Lung (tissue), 12 donors: ENCODE measurements around the gene ANKRD52. TPM values are rescaled to one million over a fixed set of nuclear protein-coding genes. Genes with fewer than 3 reads are reported as not detected.

Experiments used
- ATAC-seq: fragments of 200-7000 bp; cut with Tn5 transposase; one replicate; pipeline ENCODE4 v1.9.1; 2020; ENCODE audit warnings: moderate number of reproducible peaks; ENCODE audit not compliant: insufficient read depth, low FRiP score
- DNase-seq, 3 donors: peaks; one replicate each; pipeline ENCODE4 v3.0.0-alpha.2; 2013 to 2017
- H3K27ac ChIP-seq, 2 donors: one replicate each; pipeline ENCODE4 v1.5.1; 2013; ENCODE audit warnings: mild to moderate bottlenecking in 2 of 2, moderate library complexity in 2 of 2, control low read depth in 1 of 2, inconsistent platforms in 1 of 2, low read depth in 1 of 2, low read length in 1 of 2
- H3K27me3 ChIP-seq, 3 donors: one replicate each; pipeline ENCODE4 v1.5.1; 2013; ENCODE audit warnings: low read length in 2 of 3; ENCODE audit not compliant: control insufficient read depth in 3 of 3, insufficient read depth in 3 of 3
- H3K36me3 ChIP-seq, 4 donors: one replicate each; pipeline ENCODE4 v1.5.1; 2013; ENCODE audit warnings: low read length in 4 of 4, mild to moderate bottlenecking in 1 of 4, moderate library complexity in 1 of 4; ENCODE audit not compliant: control insufficient read depth in 4 of 4, insufficient read depth in 4 of 4
- H3K4me1 ChIP-seq, 5 donors: one replicate each; pipeline ENCODE4 v1.5.1; 2013; ENCODE audit warnings: low read length in 5 of 5, mild to moderate bottlenecking in 2 of 5, moderate library complexity in 1 of 5; ENCODE audit not compliant: control insufficient read depth in 5 of 5, insufficient read depth in 5 of 5
- H3K4me3 ChIP-seq: one replicate; pipeline ENCODE4 v1.5.1; 2013; ENCODE audit warnings: mild to moderate bottlenecking, control low read depth, moderate library complexity
- H3K9ac ChIP-seq, 2 donors: one replicate each; pipeline ENCODE4 v1.5.1; 2013; ENCODE audit warnings: low read length in 2 of 2, control low read depth in 1 of 2; ENCODE audit not compliant: insufficient read depth in 1 of 2
- H3K9me3 ChIP-seq, 4 donors: one replicate each; pipeline ENCODE4 v1.5.1; 2013; ENCODE audit warnings: low read length in 3 of 4, mild to moderate bottlenecking in 1 of 4, moderate library complexity in 1 of 4; ENCODE audit not compliant: control insufficient read depth in 4 of 4, insufficient read depth in 3 of 4
- WGBS, 2 donors: extraction: QIAGEN DNeasy Blood & Tissue Kit; methylation state at CpG; one replicate each; pipeline ENCODE4 v1.1.7; 2013; 5-methylcytosine and 5-hydroxymethylcytosine counted together
- polyA plus RNA-seq, 2 donors: library from polyadenylated mRNA; stranded (reverse); fragments of 200-250 nt; gene quantifications; one replicate each; pipeline ENCODE4 v1.2.1, GENCODE V29; 2013
- total RNA-seq, 2 donors: library from RNA; depleted of rRNA in 1 of 2; stranded (reverse); fragments of >200 nt in 1 of 2; gene quantifications; one replicate each; pipeline ENCODE4 v1.2.1, GENCODE V29; 2014 to 2021
- TF ChIP-seq, protein P1 (sequence below): IDR thresholded peaks from 2 replicates; pipeline ENCODE4 v1.5.1; 2012; ENCODE audit warnings: mild to moderate bottlenecking; ENCODE audit errors: control extremely low read depth, extremely low read depth
- donor health status: control.
- donor health status: control.
- donor health status: Bipolar disorder and iron deficiency.
- donor health status: healthy.
- donor health status: DM: yes; HTN: yes; CAD: no.

The ANKRD52 gene
- total and polyA plus RNA-seq, 4 donors, result 9.2 to 38.1 (median 17.9) TPM

DNA sequence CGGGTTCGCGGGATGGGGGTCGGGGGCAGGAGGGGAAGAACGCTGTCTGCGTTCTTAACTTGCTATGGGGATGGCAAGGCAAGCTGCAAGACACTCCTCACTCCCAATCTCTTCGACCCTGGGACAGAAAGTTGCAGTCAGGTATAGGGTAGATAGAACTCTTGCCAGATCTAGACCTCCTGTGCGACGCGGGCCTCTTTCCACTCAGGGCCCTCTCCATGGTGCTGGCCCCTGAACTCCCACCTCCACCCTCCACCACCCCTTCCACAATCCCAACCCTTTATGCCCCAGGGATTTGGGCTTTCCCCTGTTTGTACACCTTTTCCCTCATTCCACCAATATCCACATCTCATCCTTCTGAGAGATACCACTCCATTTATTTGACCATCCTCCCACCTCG is 33.2 kb downstream of the ANKRD52 start:
- H3K9me3 ChIP-seq, result no peaks in the 10 kb centered on the region
- ATAC-seq, result no peak
- H3K4me1 ChIP-seq, result peaks cover 4 to 31% (median 13%) of the 10 kb centered on the region in 5 donors
- H3K36me3 ChIP-seq, result peaks cover 0 to 3% (median 0%) of the 10 kb centered on the region in 4 donors
- H3K4me3 ChIP-seq, result peak overlapping the region; percentile 66
- no peak overlapping the region for H3K27ac ChIP-seq
- no peak overlapping the region for H3K9ac ChIP-seq
- H3K27me3 ChIP-seq, result no peaks in the 10 kb centered on the region
- TF ChIP-seq, protein P1, sequence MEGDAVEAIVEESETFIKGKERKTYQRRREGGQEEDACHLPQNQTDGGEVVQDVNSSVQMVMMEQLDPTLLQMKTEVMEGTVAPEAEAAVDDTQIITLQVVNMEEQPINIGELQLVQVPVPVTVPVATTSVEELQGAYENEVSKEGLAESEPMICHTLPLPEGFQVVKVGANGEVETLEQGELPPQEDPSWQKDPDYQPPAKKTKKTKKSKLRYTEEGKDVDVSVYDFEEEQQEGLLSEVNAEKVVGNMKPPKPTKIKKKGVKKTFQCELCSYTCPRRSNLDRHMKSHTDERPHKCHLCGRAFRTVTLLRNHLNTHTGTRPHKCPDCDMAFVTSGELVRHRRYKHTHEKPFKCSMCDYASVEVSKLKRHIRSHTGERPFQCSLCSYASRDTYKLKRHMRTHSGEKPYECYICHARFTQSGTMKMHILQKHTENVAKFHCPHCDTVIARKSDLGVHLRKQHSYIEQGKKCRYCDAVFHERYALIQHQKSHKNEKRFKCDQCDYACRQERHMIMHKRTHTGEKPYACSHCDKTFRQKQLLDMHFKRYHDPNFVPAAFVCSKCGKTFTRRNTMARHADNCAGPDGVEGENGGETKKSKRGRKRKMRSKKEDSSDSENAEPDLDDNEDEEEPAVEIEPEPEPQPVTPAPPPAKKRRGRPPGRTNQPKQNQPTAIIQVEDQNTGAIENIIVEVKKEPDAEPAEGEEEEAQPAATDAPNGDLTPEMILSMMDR, result no peak
- 66 to 81% methylated on average over 10 to 11 of the region's 11 CpGs for WGBS, 2 donors
- DNase-seq, result no peak

DNA sequence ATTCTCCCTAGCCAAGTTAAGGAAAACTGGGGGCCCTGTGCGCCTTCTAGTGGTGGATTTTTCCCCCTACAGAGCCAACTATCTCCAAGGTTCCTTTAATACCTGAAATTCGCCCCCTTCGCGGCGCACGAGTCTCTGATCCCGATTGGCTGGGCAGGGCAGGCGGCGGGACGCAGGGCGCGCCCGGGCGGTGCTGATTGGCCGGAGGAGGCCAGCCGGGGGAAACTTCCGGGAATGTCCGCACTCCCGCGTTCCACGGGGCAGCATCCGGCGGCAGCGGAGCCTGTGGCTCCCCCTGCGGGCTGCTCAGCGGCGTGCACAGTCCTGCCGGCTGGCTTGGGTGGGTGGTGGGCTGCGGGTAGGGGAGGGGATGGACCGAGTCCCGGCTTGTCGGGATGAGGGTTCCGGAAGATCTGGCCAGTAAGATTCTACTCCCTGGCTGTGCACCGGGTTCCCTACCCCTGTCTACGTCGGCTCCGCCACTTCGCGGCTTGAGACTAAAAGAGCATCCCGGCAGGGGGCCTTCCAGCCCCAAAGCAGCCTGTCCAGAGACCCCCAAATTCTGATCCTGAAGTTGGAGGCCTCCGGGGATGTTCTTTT is 34.0 kb downstream of the ANKRD52 start, which contains the start of gene NABP2:
Gene NABP2, plus strand, starts transcription at position 241 of the 600 bp plus-strand sequence. CDS start 515 bp downstream, outside the sequence.
- Histone ChIP-seq H3K9me3 (no peaks in the 10 kb centered on the region), H3K9ac (peak within 1 kb of the TSS; percentile 73 to 85), H3K27me3 (no peaks in the 10 kb centered on the region), H3K4me3 (peak within 1 kb of the TSS; percentile 66), H3K27ac (peak within 1 kb of the TSS; percentile 57 to 85), H3K4me1 (peaks cover 4 to 31% (median 13%) of the 10 kb centered on the region in 5 donors), H3K36me3 (peaks cover 0 to 3% (median 0%) of the 10 kb centered on the region in 4 donors)
- WGBS, 2 donors, result 0 to 1% methylated on average over 41 of the region's 41 CpGs
- DNase-seq (peak; percentile 99), ATAC-seq (peak; percentile 90)
- TF ChIP-seq, protein P1, result peak; percentile 71

DNA sequence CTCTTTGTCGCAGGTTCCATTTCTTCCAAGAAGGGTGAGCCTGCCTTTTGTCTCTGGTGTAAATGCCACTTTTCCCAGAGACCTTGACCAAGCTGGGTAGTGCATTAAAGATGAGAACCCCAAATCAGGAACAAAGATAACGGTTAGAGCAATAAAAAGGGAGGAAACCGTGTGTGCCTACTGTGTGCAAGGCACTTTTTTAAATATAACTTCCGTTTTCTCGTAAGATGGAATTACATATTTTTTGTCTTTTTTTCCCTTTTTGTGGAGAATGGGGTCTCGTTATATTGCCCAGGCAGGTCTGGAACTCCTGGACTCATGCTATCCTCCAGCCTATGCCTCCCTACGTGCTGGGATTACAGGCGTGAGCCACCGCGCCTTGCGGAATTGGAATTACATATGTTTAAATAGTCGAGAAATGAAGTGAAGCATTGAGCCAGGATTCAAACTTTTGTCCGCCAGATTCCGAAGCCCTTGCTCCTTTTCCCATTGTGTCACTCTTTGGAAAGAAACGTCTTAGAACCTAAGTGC is 34.5 kb downstream of the ANKRD52 start:
- no peak for DNase-seq
- H3K27me3 ChIP-seq, result no peaks in the 10 kb centered on the region
- no peaks in the 10 kb centered on the region for H3K9me3 ChIP-seq
- H3K9ac ChIP-seq, result peak overlapping the region in 1 of 2 donors; percentile 69
- H3K4me1 ChIP-seq, result peaks cover 4 to 31% (median 13%) of the 10 kb centered on the region in 5 donors
- H3K4me3 ChIP-seq, result no peak overlapping the region
- 14 to 25% methylated on average over 15 of the region's 15 CpGs for WGBS, 2 donors
- TF ChIP-seq, protein P1, result no peak
- no peak for ATAC-seq
- H3K36me3 ChIP-seq, result no peaks in the 10 kb centered on the region
- peak overlapping the region; percentile 21 to 85 for H3K27ac ChIP-seq
